HL-60 (cell line): ENCODE results near the gene NACC2.

Experiments
- GABPA ChIP-seq: IDR thresholded peaks from 2 replicates; pipeline ENCODE4 v1.6.1; 2012; ENCODE audit warnings: low read depth
- SPI1 ChIP-seq: IDR thresholded peaks from 2 replicates; pipeline ENCODE4 v1.6.1; 2012; ENCODE audit warnings: low read depth, mild to moderate bottlenecking, borderline replicate concordance
- TF ChIP-seq, protein P1 (sequence below): IDR thresholded peaks from one replicate; pipeline ENCODE4 v1.5.1; 2011; ENCODE audit warnings: low read length, control low read depth, inconsistent platforms; ENCODE audit not compliant: insufficient read depth

DNA sequence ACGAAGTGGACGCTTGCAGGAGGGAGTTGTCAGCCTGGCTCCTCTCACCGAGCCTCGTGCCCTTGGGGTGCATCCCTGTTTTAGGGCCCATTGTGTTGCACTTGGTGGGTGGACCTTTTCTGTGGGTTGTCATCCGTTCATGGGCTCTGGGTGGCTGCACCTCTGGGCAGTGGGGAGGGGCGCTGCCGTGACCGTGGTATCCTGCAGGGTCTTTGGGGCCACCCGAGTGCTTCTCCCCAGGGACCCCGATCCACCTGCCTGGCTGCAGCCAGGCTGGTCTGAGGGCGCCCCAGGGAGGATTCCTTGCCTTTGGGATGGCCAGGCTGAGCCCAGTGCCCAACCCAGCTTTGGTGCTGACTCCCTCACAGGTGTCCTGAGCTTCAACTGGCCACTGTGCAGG, 92.9 kb downstream of the NACC2 start:
- TF ChIP-seq, protein P1, sequence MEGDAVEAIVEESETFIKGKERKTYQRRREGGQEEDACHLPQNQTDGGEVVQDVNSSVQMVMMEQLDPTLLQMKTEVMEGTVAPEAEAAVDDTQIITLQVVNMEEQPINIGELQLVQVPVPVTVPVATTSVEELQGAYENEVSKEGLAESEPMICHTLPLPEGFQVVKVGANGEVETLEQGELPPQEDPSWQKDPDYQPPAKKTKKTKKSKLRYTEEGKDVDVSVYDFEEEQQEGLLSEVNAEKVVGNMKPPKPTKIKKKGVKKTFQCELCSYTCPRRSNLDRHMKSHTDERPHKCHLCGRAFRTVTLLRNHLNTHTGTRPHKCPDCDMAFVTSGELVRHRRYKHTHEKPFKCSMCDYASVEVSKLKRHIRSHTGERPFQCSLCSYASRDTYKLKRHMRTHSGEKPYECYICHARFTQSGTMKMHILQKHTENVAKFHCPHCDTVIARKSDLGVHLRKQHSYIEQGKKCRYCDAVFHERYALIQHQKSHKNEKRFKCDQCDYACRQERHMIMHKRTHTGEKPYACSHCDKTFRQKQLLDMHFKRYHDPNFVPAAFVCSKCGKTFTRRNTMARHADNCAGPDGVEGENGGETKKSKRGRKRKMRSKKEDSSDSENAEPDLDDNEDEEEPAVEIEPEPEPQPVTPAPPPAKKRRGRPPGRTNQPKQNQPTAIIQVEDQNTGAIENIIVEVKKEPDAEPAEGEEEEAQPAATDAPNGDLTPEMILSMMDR, result no peak
- TF ChIP-seq SPI1 (no peak), GABPA (no peak)
